SK-N-SH (cell line): ENCODE results near the gene S100A6. TPM values are rescaled to one million over a fixed set of nuclear protein-coding genes. Genes with fewer than 3 reads are reported as not detected.

Source experiments
- CTCF ChIA-PET: fragments of 300-600, 350-600 bp; formaldehyde crosslinking; extraction: SDS; loops from one replicate; lab custom pipeline; 2021; lab: Yijun Ruan, JAX
- POLR2A ChIA-PET: fragments of 350-600 bp; sonication (Branson Sonifier 250); formaldehyde crosslinking; extraction: SDS; loops from one replicate; lab custom pipeline; 2020; ENCODE audit warnings: antibody characterized with exemption, inconsistent platforms; lab: Yijun Ruan, JAX
- DNase-seq: peaks from one replicate; pipeline ENCODE4 v3.0.0; 2012
- H2AFZ ChIP-seq: fragments of 200-600 bp; sonication (generic); 2 replicates; pipeline ENCODE4 v1.8.1; 2016; ENCODE audit warnings: antibody characterized with exemption, mild to moderate bottlenecking, low read depth
- H3F3A ChIP-seq: fragments of 200-600 bp; sonication (generic); replicated peaks from 2 replicates; pipeline ENCODE3; 2016; ENCODE audit warnings: antibody characterized with exemption, mild to moderate bottlenecking; ENCODE audit not compliant: insufficient read depth
- H3K27ac ChIP-seq, 2 experiments: fragments of 200-500 bp in 1 of 2; fragments of 200-600 bp in 1 of 2; sonication (Bioruptor generic) in 1 of 2; sonication (generic), shearing (Covaris generic) in 1 of 2; 2 replicates each; pipeline versions ENCODE4 v1.5.1 to v1.6.1; 2014 to 2016; ENCODE audit warnings: low read depth in 2 of 2, inconsistent platforms in 1 of 2, low read length in 1 of 2, mild to moderate bottlenecking in 1 of 2, mixed read lengths in 1 of 2
- H3K27me3 ChIP-seq: fragments of 200-600 bp; sonication (generic), shearing (Covaris generic); 2 replicates; pipeline ENCODE4 v1.6.1; 2016; ENCODE audit warnings: mixed run types; ENCODE audit not compliant: insufficient read depth
- H3K36me3 ChIP-seq, 2 experiments: fragments of 200-500 bp in 1 of 2; fragments of 200-600 bp in 1 of 2; sonication (Bioruptor generic) in 1 of 2; sonication (generic) in 1 of 2; replicated peaks in 1 of 2; 2 replicates each; pipeline versions ENCODE3 to v1.5.1; 2014 to 2016; ENCODE audit warnings: low read length in 1 of 2, mild to moderate bottlenecking in 1 of 2; ENCODE audit not compliant: insufficient read depth in 2 of 2, control insufficient read depth in 1 of 2
- H3K4me1 ChIP-seq, 2 experiments: fragments of 200-500 bp in 1 of 2; fragments of 200-600 bp in 1 of 2; sonication (Bioruptor generic) in 1 of 2; sonication (generic), shearing (Covaris generic) in 1 of 2; 2 replicates each; pipeline versions ENCODE4 v1.5.1 to v1.6.1; 2014 to 2016; ENCODE audit warnings: low read depth in 1 of 2, low read length in 1 of 2, mixed run types in 1 of 2; ENCODE audit not compliant: insufficient read depth in 2 of 2, control insufficient read depth in 1 of 2
- H3K4me2 ChIP-seq: fragments of 200-600 bp; sonication (generic), shearing (Covaris generic); 2 replicates; pipeline ENCODE4 v1.6.1; 2017; ENCODE audit warnings: mixed run types
- H3K4me3 ChIP-seq, 2 experiments: fragments of 200-500 bp in 1 of 2; fragments of 200-600 bp in 1 of 2; sonication (Bioruptor generic) in 1 of 2; sonication (generic), shearing (Covaris generic) in 1 of 2; 2 replicates each; pipeline versions ENCODE4 v1.5.1 to v1.8.1; 2014 to 2016; ENCODE audit warnings: low read depth in 2 of 2, inconsistent platforms in 1 of 2, low read length in 1 of 2, mild to moderate bottlenecking in 1 of 2, mixed read lengths in 1 of 2, moderate library complexity in 1 of 2
- H3K79me2 ChIP-seq: fragments of 200-600 bp; sonication (generic); 2 replicates; pipeline ENCODE4 v1.8.1; 2017; ENCODE audit warnings: mild to moderate bottlenecking; ENCODE audit not compliant: insufficient read depth
- H3K9ac ChIP-seq: fragments of 200-600 bp; sonication (generic); 2 replicates; pipeline ENCODE4 v1.6.1; 2017; ENCODE audit warnings: mixed run types
- H3K9me2 ChIP-seq: fragments of 200-600 bp; sonication (generic); 2 replicates; pipeline ENCODE4 v1.6.1; 2017; ENCODE audit warnings: mixed run types
- H3K9me3 ChIP-seq: fragments of 200-600 bp; sonication (generic); 2 replicates; pipeline ENCODE4 v1.6.1; 2017; ENCODE audit warnings: mixed run types, mild to moderate bottlenecking, moderate library complexity
- H4K20me1 ChIP-seq: fragments of 200-600 bp; sonication (generic); 2 replicates; pipeline ENCODE4 v1.6.1; 2017; ENCODE audit warnings: mild to moderate bottlenecking, mixed run types; ENCODE audit not compliant: insufficient read depth
- EP300 ChIP-seq, 2 experiments: IDR thresholded peaks; 2 replicates each; pipeline versions ENCODE4 v1.4.0 to v1.6.1; 2012; ENCODE audit warnings: borderline replicate concordance in 1 of 2, low read depth in 1 of 2, low read length in 1 of 2
- EZH2phosphoT487 ChIP-seq: fragments of 200-600 bp; sonication (generic); IDR thresholded peaks from 2 replicates; pipeline ENCODE4 v1.6.1; 2017; ENCODE audit warnings: low read depth, mixed run types, mild to moderate bottlenecking, antibody characterized with exemption, moderate library complexity, borderline replicate concordance
- GABPA ChIP-seq: IDR thresholded peaks from 2 replicates; pipeline ENCODE4 v1.4.0; 2012; ENCODE audit warnings: low read depth, mild to moderate bottlenecking
- JUND ChIP-seq: IDR thresholded peaks from 2 replicates; pipeline ENCODE4 v1.4.0; 2012
- MEF2A ChIP-seq: IDR thresholded peaks from 2 replicates; pipeline ENCODE4 v1.4.0; 2012; ENCODE audit warnings: low read depth, borderline replicate concordance
- NFIC ChIP-seq: IDR thresholded peaks from 2 replicates; pipeline ENCODE4 v1.4.0; 2012; ENCODE audit warnings: borderline replicate concordance
- NRF1 ChIP-seq: IDR thresholded peaks from 2 replicates; pipeline ENCODE4 v1.6.1; 2012; ENCODE audit warnings: low read depth, mild to moderate bottlenecking, low read length
- RAD21 ChIP-seq: IDR thresholded peaks from 2 replicates; pipeline ENCODE4 v1.6.1; 2012; ENCODE audit warnings: mild to moderate bottlenecking, low read length
- RXRA ChIP-seq: IDR thresholded peaks from 2 replicates; pipeline ENCODE4 v1.4.0; 2012; ENCODE audit warnings: low read depth, mild to moderate bottlenecking, borderline replicate concordance
- SIN3A ChIP-seq: IDR thresholded peaks from 2 replicates; pipeline ENCODE4 v1.6.1; 2012; ENCODE audit warnings: low read depth, mild to moderate bottlenecking, low read length, moderate library complexity, borderline replicate concordance
- SMC3 ChIP-seq: IDR thresholded peaks from 2 replicates; pipeline ENCODE4 v1.6.1; 2012; ENCODE audit warnings: low read depth, low read length, improper control_type of control experiment
- TAF1 ChIP-seq: IDR thresholded peaks from 2 replicates; pipeline ENCODE4 v1.6.1; 2012; ENCODE audit warnings: low read depth, mild to moderate bottlenecking, low read length, moderate library complexity, borderline replicate concordance
- TCF12 ChIP-seq: IDR thresholded peaks from 2 replicates; pipeline ENCODE4 v1.4.0; 2012
- WGBS: methylation state at CpG from one replicate; pipeline ENCODE4 v1.1.6; 2017; ENCODE audit warnings: low lambda C conversion rate; 5-methylcytosine and 5-hydroxymethylcytosine counted together
- polyA plus RNA-seq, 3 experiments: library from polyadenylated mRNA; depleted of rRNA; stranded (reverse); fragments of >200 nt; gene quantifications; 2 replicates each; pipeline ENCODE4 v1.2.3, GENCODE V29; 2012
- TF ChIP-seq, protein P1 (sequence below): fragments of 150-350 bp; IDR thresholded peaks from 2 replicates; pipeline ENCODE4 v1.6.1; 2016; ENCODE audit warnings: mild to moderate bottlenecking, low read depth, low read length
- TF ChIP-seq, protein P2 (sequence below): fragments of 200-600 bp; sonication (generic); IDR thresholded peaks from 2 replicates; pipeline ENCODE4 v1.6.1; 2017; ENCODE audit warnings: antibody characterized with exemption, mild to moderate bottlenecking, moderate library complexity
- TF ChIP-seq, protein P3 (sequence below): fragments of 150-350 bp; IDR thresholded peaks from 2 replicates; pipeline ENCODE4 v1.6.1; 2017; ENCODE audit warnings: antibody characterized with exemption, low read length, low read depth, borderline replicate concordance

S100A6 gene
- polyA plus RNA-seq, 1 of the 3 experiments (the other 2 are of a cell fraction) = 895 TPM

DNA sequence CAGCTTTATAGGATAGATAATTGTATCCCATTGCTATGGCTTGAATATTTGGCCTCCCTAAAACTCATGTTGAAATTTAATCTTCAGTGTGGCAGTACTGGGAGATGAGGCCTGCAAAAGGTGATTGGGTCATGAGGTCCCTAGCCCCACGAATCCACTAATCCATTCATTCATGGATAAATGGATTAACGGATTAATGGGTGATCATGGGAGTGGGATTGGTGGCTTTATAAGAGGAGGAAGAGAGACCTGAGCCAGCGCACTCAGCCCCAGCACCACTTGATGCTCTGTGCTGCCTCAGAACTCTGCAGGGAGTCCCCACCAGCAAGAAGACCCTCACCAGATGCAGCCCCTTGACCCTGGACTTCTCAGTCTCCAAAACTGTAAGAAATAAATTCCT lies 32.0 kb downstream of the S100A6 start:
- H3K9me2 ChIP-seq = no peaks in the 10 kb centered on the region
- no peaks in the 10 kb centered on the region for H3K9me3 ChIP-seq
- peaks cover 7 to 20% of the 10 kb centered on the region in 2 experiments; a peak in 3 of 4 replicates for H3K4me1 ChIP-seq
- no peak overlapping the region for H3K9ac ChIP-seq
- WGBS = 76% methylated on average over 3 of the region's 3 CpGs
- CTCF ChIA-PET = interaction anchor here (1.5 to 18.0 kb wide), 3 partner anchors 9 to 150 kb away, joined by 3 to 283 read pairs (median 13); no protein-coding TSS in a partner anchor
- no peak for TF ChIP-seq GABPA
- DNase-seq = no peak
- H2AFZ ChIP-seq = no peak overlapping the region
- no peaks in the 10 kb centered on the region for H3K79me2 ChIP-seq
- H3K4me2 ChIP-seq = no peak overlapping the region
- no peaks in the 10 kb centered on the region for H4K20me1 ChIP-seq
- H3K36me3 ChIP-seq = no peaks in the 10 kb centered on the region
- no peaks in the 10 kb centered on the region; the same call in 1 of the 2 replicates for H3K27me3 ChIP-seq
- POLR2A ChIA-PET = no interaction called here
- no peak overlapping the region for H3K4me3 ChIP-seq
- peaks cover 17% of the 10 kb centered on the region for H3F3A ChIP-seq
- no peak overlapping the region for H3K27ac ChIP-seq

DNA sequence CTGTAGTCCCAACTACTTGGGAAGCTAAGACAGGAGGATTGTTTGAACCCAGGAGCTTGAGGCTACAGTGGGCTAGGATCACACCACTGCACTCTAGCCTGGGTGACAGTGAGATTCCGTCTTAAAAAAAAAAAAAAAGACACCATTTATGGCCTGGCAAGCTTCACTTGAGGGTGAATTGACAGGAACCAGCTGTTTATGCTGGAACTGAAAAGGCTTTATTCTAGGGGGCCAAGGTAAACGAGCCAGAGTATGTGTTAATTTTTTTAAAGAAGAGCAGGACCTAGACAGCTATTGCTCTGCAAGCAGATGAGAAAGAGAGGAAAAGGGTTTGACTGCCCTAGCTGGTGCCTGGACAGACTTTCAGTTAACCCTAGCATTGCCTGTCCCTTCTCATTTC lies 37.0 kb downstream of the S100A6 start:
- no peaks in the 10 kb centered on the region for H3K9me2 ChIP-seq
- H3K27ac ChIP-seq = no peak overlapping the region
- no peak overlapping the region for H3K4me2 ChIP-seq
- H3K27me3 ChIP-seq = peaks cover 10% of the 10 kb centered on the region; the same call in 1 of the 2 replicates
- no peaks in the 10 kb centered on the region for H3K79me2 ChIP-seq
- CTCF ChIA-PET = interaction anchor here (0.9 to 6.1 kb wide), 3 partner anchors 12 to 145 kb away, joined by 4 to 76 read pairs (median 4); no protein-coding TSS in a partner anchor
- WGBS = 15% methylated on average over 2 of the region's 2 CpGs
- POLR2A ChIA-PET = no interaction called here
- no peaks in the 10 kb centered on the region for H4K20me1 ChIP-seq
- peaks cover 0 to 3% of the 10 kb centered on the region in 2 experiments; a peak in 1 of 4 replicates for H3K4me1 ChIP-seq
- H3F3A ChIP-seq = peaks cover 3% of the 10 kb centered on the region
- no peak for DNase-seq
- TF ChIP-seq EZH2phosphoT487 = no peak
- no peak for TF ChIP-seq SIN3A
- no peak for TF ChIP-seq RAD21
- no peak for TF ChIP-seq JUND
- no peak for TF ChIP-seq GABPA
- TF ChIP-seq SMC3 = no peak
- TF ChIP-seq TAF1 = no peak
- TF ChIP-seq, protein P1, sequence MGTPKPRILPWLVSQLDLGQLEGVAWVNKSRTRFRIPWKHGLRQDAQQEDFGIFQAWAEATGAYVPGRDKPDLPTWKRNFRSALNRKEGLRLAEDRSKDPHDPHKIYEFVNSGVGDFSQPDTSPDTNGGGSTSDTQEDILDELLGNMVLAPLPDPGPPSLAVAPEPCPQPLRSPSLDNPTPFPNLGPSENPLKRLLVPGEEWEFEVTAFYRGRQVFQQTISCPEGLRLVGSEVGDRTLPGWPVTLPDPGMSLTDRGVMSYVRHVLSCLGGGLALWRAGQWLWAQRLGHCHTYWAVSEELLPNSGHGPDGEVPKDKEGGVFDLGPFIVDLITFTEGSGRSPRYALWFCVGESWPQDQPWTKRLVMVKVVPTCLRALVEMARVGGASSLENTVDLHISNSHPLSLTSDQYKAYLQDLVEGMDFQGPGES = no peak
- TF ChIP-seq MEF2A = no peak
- TF ChIP-seq, protein P2, sequence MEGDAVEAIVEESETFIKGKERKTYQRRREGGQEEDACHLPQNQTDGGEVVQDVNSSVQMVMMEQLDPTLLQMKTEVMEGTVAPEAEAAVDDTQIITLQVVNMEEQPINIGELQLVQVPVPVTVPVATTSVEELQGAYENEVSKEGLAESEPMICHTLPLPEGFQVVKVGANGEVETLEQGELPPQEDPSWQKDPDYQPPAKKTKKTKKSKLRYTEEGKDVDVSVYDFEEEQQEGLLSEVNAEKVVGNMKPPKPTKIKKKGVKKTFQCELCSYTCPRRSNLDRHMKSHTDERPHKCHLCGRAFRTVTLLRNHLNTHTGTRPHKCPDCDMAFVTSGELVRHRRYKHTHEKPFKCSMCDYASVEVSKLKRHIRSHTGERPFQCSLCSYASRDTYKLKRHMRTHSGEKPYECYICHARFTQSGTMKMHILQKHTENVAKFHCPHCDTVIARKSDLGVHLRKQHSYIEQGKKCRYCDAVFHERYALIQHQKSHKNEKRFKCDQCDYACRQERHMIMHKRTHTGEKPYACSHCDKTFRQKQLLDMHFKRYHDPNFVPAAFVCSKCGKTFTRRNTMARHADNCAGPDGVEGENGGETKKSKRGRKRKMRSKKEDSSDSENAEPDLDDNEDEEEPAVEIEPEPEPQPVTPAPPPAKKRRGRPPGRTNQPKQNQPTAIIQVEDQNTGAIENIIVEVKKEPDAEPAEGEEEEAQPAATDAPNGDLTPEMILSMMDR = no peak
- no peak for TF ChIP-seq NRF1
- TF ChIP-seq NFIC = no peak
- TF ChIP-seq, protein P3, sequence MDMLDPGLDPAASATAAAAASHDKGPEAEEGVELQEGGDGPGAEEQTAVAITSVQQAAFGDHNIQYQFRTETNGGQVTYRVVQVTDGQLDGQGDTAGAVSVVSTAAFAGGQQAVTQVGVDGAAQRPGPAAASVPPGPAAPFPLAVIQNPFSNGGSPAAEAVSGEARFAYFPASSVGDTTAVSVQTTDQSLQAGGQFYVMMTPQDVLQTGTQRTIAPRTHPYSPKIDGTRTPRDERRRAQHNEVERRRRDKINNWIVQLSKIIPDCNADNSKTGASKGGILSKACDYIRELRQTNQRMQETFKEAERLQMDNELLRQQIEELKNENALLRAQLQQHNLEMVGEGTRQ = no peak
- TF ChIP-seq RXRA = no peak
- no peak for TF ChIP-seq TCF12
- no peak for TF ChIP-seq EP300 (IDR thresholded peaks at IDR 0.05; ENCODE audit: borderline replicate concordance in 1 of 2, low read depth in 1 of 2, low read length in 1 of 2)
- H3K9me3 ChIP-seq = no peaks in the 10 kb centered on the region
- H3K36me3 ChIP-seq = no peaks in the 10 kb centered on the region
- H2AFZ ChIP-seq = no peak overlapping the region
- H3K4me3 ChIP-seq = no peak overlapping the region
- no peak overlapping the region for H3K9ac ChIP-seq
